Neural cell (in vitro differentiated cells): ENCODE measurements around the gene RHCE. TPM values are rescaled to one million over a fixed set of nuclear protein-coding genes. Genes with fewer than 3 reads are reported as not detected.

Experiments
- H2AFZ ChIP-seq: fragments of 200-600, 300-800 bp; sonication (generic), shearing (Covaris generic); 2 replicates; pipeline ENCODE4 v1.6.0; 2014; ENCODE audit warnings: low read depth, mild to moderate bottlenecking, antibody characterized with exemption, low read length, moderate library complexity
- H3F3A ChIP-seq: fragments of 200-600 bp; shearing (Covaris generic); 2 replicates; pipeline ENCODE4 v1.6.1; 2016; ENCODE audit warnings: mild to moderate bottlenecking, moderate library complexity, mixed read lengths, antibody characterized with exemption, low read length; ENCODE audit not compliant: insufficient read depth, poor library complexity, severe bottlenecking
- H3K27ac ChIP-seq: fragments of 200-600, 300-800 bp; sonication (generic), shearing (Covaris generic); 2 replicates; pipeline ENCODE4 v1.5.1; 2014; ENCODE audit warnings: mild to moderate bottlenecking, low read length, moderate library complexity
- H3K27me3 ChIP-seq: fragments of 300-800, 200-600 bp; sonication (generic), shearing (Covaris generic); 2 replicates; pipeline ENCODE4 v1.6.0; 2014; ENCODE audit warnings: mild to moderate bottlenecking, low read depth, low read length, moderate library complexity; ENCODE audit not compliant: insufficient read depth
- H3K36me3 ChIP-seq: fragments of 300-800, 200-600 bp; sonication (generic), shearing (Covaris generic); 2 replicates; pipeline ENCODE4 v1.5.1; 2014; ENCODE audit warnings: mild to moderate bottlenecking, antibody characterized with exemption, low read length, moderate library complexity; ENCODE audit not compliant: insufficient read depth
- H3K4me2 ChIP-seq: fragments of 300-800, 200-600 bp; sonication (generic), shearing (Covaris generic); 2 replicates; pipeline ENCODE4 v1.6.0; 2014; ENCODE audit warnings: mild to moderate bottlenecking, low read length
- H3K4me3 ChIP-seq: fragments of 300-800, 200-600 bp; sonication (generic), shearing (Covaris generic); 2 replicates; pipeline ENCODE4 v1.5.1; 2014; ENCODE audit warnings: mild to moderate bottlenecking, low read length, moderate library complexity
- H3K79me2 ChIP-seq: fragments of 200-600 bp; shearing (Covaris generic); replicated peaks from 2 replicates; pipeline ENCODE4 v1.6.0; 2014; ENCODE audit warnings: mild to moderate bottlenecking, low read length, moderate library complexity; ENCODE audit not compliant: insufficient read depth
- H3K9ac ChIP-seq: fragments of 300-800, 200-600 bp; sonication (generic), shearing (Covaris generic); 2 replicates; pipeline ENCODE4 v1.6.1; 2016; ENCODE audit warnings: mild to moderate bottlenecking, low read length, mixed read lengths
- H3K9me2 ChIP-seq: fragments of 200-600 bp; shearing (Covaris generic); 2 replicates; pipeline ENCODE4 v1.6.1; 2016; ENCODE audit warnings: mild to moderate bottlenecking, low read length, mixed read lengths; ENCODE audit not compliant: insufficient read depth
- H3K9me3 ChIP-seq: fragments of 200-600, 300-800 bp; sonication (generic), shearing (Covaris generic); 2 replicates; pipeline ENCODE4 v1.6.1; 2016; ENCODE audit warnings: mild to moderate bottlenecking, mixed run types, low read length, moderate library complexity, mixed read lengths
- H4K20me1 ChIP-seq: fragments of 200-600 bp; shearing (Covaris generic); 2 replicates; pipeline ENCODE4 v1.6.1; 2016; ENCODE audit warnings: mild to moderate bottlenecking, mixed run types; ENCODE audit not compliant: insufficient read depth
- CTCF ChIP-seq: fragments of 450-650 bp; IDR thresholded peaks from 2 replicates; pipeline ENCODE4 v1.5.1; 2014; ENCODE audit warnings: antibody characterized with exemption, mild to moderate bottlenecking, moderate library complexity; ENCODE audit not compliant: poor library complexity, severe bottlenecking
- EP300 ChIP-seq: fragments of 450-650 bp; conservative IDR thresholded peaks from 2 replicates; pipeline ENCODE4 v1.6.1; 2014; ENCODE audit warnings: antibody characterized with exemption, mild to moderate bottlenecking, moderate library complexity; ENCODE audit not compliant: poor library complexity, severe bottlenecking
- EZH2 ChIP-seq: fragments of 200-600, 300-800 bp; shearing (Covaris generic), sonication (generic); IDR thresholded peaks from 2 replicates; pipeline ENCODE4 v1.6.1; 2014; ENCODE audit warnings: antibody characterized with exemption, low read length, borderline replicate concordance, mild to moderate bottlenecking; ENCODE audit not compliant: insufficient read depth, poor library complexity, severe bottlenecking
- MXI1 ChIP-seq: fragments of 450-650 bp; conservative IDR thresholded peaks from 2 replicates; pipeline ENCODE4 v1.6.1; 2014; ENCODE audit warnings: antibody characterized with exemption, mild to moderate bottlenecking; ENCODE audit not compliant: poor library complexity, severe bottlenecking
- POLR2AphosphoS5 ChIP-seq: IDR thresholded peaks from 2 replicates; pipeline ENCODE4 v1.6.1; 2012
- RAD21 ChIP-seq: fragments of 450-650 bp; conservative IDR thresholded peaks from 2 replicates; pipeline ENCODE4 v1.6.1; 2014; ENCODE audit warnings: antibody characterized with exemption, mild to moderate bottlenecking, moderate library complexity
- REST ChIP-seq: IDR thresholded peaks from 2 replicates; pipeline ENCODE4 v1.6.1; 2012; ENCODE audit warnings: borderline replicate concordance
- SMC3 ChIP-seq: fragments of 450-650 bp; conservative IDR thresholded peaks from 2 replicates; pipeline ENCODE4 v1.6.1; 2014; ENCODE audit warnings: antibody characterized with exemption, mild to moderate bottlenecking, moderate library complexity; ENCODE audit not compliant: poor library complexity
- TAF1 ChIP-seq: IDR thresholded peaks from 2 replicates; pipeline ENCODE4 v1.6.1; 2012; ENCODE audit warnings: low read depth
- polyA plus RNA-seq: library from polyadenylated mRNA; depleted of rRNA; stranded (reverse); fragments of >200 nt; gene quantifications from 2 replicates; pipeline ENCODE4 v1.2.3, GENCODE V29; 2014

The RHCE gene
- polyA plus RNA-seq, 1 donor from 2014 or later, result 1.1 TPM

- no peaks in the 10 kb centered on the region for H3K9me3 ChIP-seq
- H3K9ac ChIP-seq, result no peak overlapping the region
- no peaks in the 10 kb centered on the region for H3K9me2 ChIP-seq
- H3K36me3 ChIP-seq, result peaks cover 16% of the 10 kb centered on the region
- no peak overlapping the region for H2AFZ ChIP-seq
- H3K4me3 ChIP-seq, result no peak overlapping the region
- peaks cover 9% of the 10 kb centered on the region for H3K79me2 ChIP-seq
- no peak for TF ChIP-seq MXI1
- TF ChIP-seq TAF1, result no peak
- TF ChIP-seq EP300, result no peak
- no peaks in the 10 kb centered on the region for H3K27me3 ChIP-seq
- H3K4me2 ChIP-seq, result no peak overlapping the region
- H3F3A ChIP-seq, result no peaks in the 10 kb centered on the region
- peaks cover 15% of the 10 kb centered on the region for H4K20me1 ChIP-seq
- H3K27ac ChIP-seq, result no peak overlapping the region
Observed at GRCh38 chr1:25456502-25456901, 35.9 kb upstream of the RHCE start.

- no peaks in the 10 kb centered on the region for H3K9me3 ChIP-seq
- H3K4me3 ChIP-seq, result no peak overlapping the region
- no peak overlapping the region for H3K4me2 ChIP-seq
- H2AFZ ChIP-seq, result no peak overlapping the region
- H3K9ac ChIP-seq, result no peak overlapping the region
- H3K9me2 ChIP-seq, result no peaks in the 10 kb centered on the region
- no peak overlapping the region for H3K27ac ChIP-seq
- TF ChIP-seq RAD21, result no peak
- TF ChIP-seq EZH2, result no peak
- H3K27me3 ChIP-seq, result no peaks in the 10 kb centered on the region
- peaks cover 8% of the 10 kb centered on the region for H3K36me3 ChIP-seq
- H4K20me1 ChIP-seq, result peaks cover 8% of the 10 kb centered on the region
- H3K79me2 ChIP-seq, result peaks cover 34% of the 10 kb centered on the region
- no peaks in the 10 kb centered on the region for H3F3A ChIP-seq
Observed at GRCh38 chr1:25451908-25452307, 31.3 kb upstream of the RHCE start.

- peaks cover 4% of the 10 kb centered on the region for H3K36me3 ChIP-seq
- H3K4me2 ChIP-seq, result no peak overlapping the region
- no peaks in the 10 kb centered on the region for H3K9me3 ChIP-seq
- H3K79me2 ChIP-seq, result peaks cover 43% of the 10 kb centered on the region
- no peak overlapping the region for H3K27ac ChIP-seq
- H3F3A ChIP-seq, result no peaks in the 10 kb centered on the region
- TF ChIP-seq SMC3 (no peak), CTCF (no peak), POLR2AphosphoS5 (no peak), RAD21 (no peak), REST (no peak), EZH2 (no peak), MXI1 (no peak), TAF1 (no peak), EP300 (no peak)
- H3K4me3 ChIP-seq, result no peak overlapping the region
- no peak overlapping the region for H3K9ac ChIP-seq
- peaks cover 14% of the 10 kb centered on the region for H4K20me1 ChIP-seq
- H2AFZ ChIP-seq, result no peak overlapping the region
- no peaks in the 10 kb centered on the region for H3K9me2 ChIP-seq
- H3K27me3 ChIP-seq, result no peaks in the 10 kb centered on the region
Observed at GRCh38 chr1:25450891-25451290, 30.3 kb upstream of the RHCE start.
